Body of pancreas (tissue), 4 donors: ENCODE measurements around the gene LEUTX. TPM values are rescaled to one million over a fixed set of nuclear protein-coding genes. Genes with fewer than 3 reads are reported as not detected.

Source experiments
- ATAC-seq: fragments of 150-250 bp; one replicate; pipeline ENCODE4 v1.9.1; 2016
- DNase-seq, 4 donors: peaks; one replicate each; pipeline ENCODE4 v3.0.0-alpha.2; 2019
- H3K27ac ChIP-seq, 4 donors: fragments of 200-600 bp; sonication (generic); 1 replicate in 3 of 4; 2 replicates in 1 of 4; pipeline versions ENCODE4 v1.5.1 to v1.6.1; 2016 to 2019; ENCODE audit warnings: mild to moderate bottlenecking in 1 of 4, mixed read lengths in 1 of 4, moderate library complexity in 1 of 4
- H3K27me3 ChIP-seq, 2 donors: fragments of 200-600 bp; sonication (generic); one replicate each; pipeline ENCODE4 v1.6.0; 2016; ENCODE audit warnings: mild to moderate bottlenecking in 1 of 2
- H3K36me3 ChIP-seq, 2 donors: fragments of 200-600 bp; sonication (generic); replicated peaks in 1 of 2; 2 replicates each; pipeline ENCODE4 v1.5.1; 2016; ENCODE audit warnings: low read depth in 2 of 2; ENCODE audit not compliant: insufficient read depth in 1 of 2
- H3K4me1 ChIP-seq: fragments of 200-600 bp; sonication (generic); one replicate; pipeline ENCODE4 v1.6.0; 2016
- H3K4me3 ChIP-seq, 2 donors: fragments of 200-600 bp; sonication (generic); 1 replicate in 1 of 2; 2 replicates in 1 of 2; pipeline ENCODE4 v1.5.1; 2016 to 2019
- H3K9me3 ChIP-seq, 3 donors: fragments of 200-600 bp; sonication (generic); 1 replicate in 2 of 3; 2 replicates in 1 of 3; pipeline ENCODE4 v1.5.1; 2016
- CTCF ChIP-seq, 7 experiments: fragments of 450-650 bp in 4 of 7; fragments of 200-600 bp in 3 of 7; sonication (generic) in 3 of 7; IDR thresholded peaks; one replicate each; pipeline ENCODE4 v1.5.1; 2016 to 2019; ENCODE audit warnings: antibody characterized with exemption in 7 of 7
- POLR2A ChIP-seq, 3 donors: fragments of 450-650 bp; IDR thresholded peaks; one replicate each; pipeline ENCODE4 v1.6.1; 2016; ENCODE audit warnings: antibody characterized with exemption in 3 of 3, mild to moderate bottlenecking in 2 of 3
- WGBS, 2 donors: methylation state at CpG; one replicate each; pipeline ENCODE4 v1.1.5; 2017; 5-methylcytosine and 5-hydroxymethylcytosine counted together
- intact Hi-C: fragments of 100-400 bp; cut with DNase I; formaldehyde crosslinking; loops from one replicate; pipeline ENCODE4 v1.15.1; 2023
- total RNA-seq, 2 donors: library from RNA; depleted of rRNA; stranded (reverse); fragments of >200 nt; gene quantifications; one replicate each; pipeline ENCODE4 v1.1.0, GENCODE V29; 2016

LEUTX gene
- total RNA-seq, 2 donors from 2014 or later, result not detected

- no peak for DNase-seq
- TF ChIP-seq POLR2A (IDR thresholded peaks at IDR 0.05), result no peak
- intact Hi-C loops, result no loop called here
- Histone ChIP-seq H3K27me3 (no peaks in the 10 kb centered on the region), H3K27ac (no peak overlapping the region), H3K4me1 (no peaks in the 10 kb centered on the region), H3K9me3 (no peaks in the 10 kb centered on the region), H3K4me3 (no peak overlapping the region), H3K36me3 (no peaks in the 10 kb centered on the region)
- WGBS, 2 donors, result 47 to 57% methylated on average over 3 of the region's 3 CpGs
- no peak for ATAC-seq
Measured at GRCh38 chr19:39735688-39736087, 43.0 kb upstream of the LEUTX start.

GRCh38 chr19:39736088-39736487 is 42.6 kb upstream of the LEUTX start:
- H3K4me3 ChIP-seq, result no peak overlapping the region
- H3K36me3 ChIP-seq, result no peaks in the 10 kb centered on the region
- no peaks in the 10 kb centered on the region for H3K4me1 ChIP-seq
- DNase-seq (no peak), ATAC-seq (no peak)
- no peaks in the 10 kb centered on the region for H3K27me3 ChIP-seq
- H3K27ac ChIP-seq, result no peak overlapping the region
- TF ChIP-seq CTCF (IDR thresholded peaks at IDR 0.05) (no peak), POLR2A (IDR thresholded peaks at IDR 0.05) (no peak)
- no peaks in the 10 kb centered on the region for H3K9me3 ChIP-seq
- intact Hi-C loops, result no loop called here
- WGBS, 2 donors, result 71 to 75% methylated on average over 5 of the region's 5 CpGs

GRCh38 chr19:39737351-39737750 is 41.3 kb upstream of the LEUTX start:
- Histone ChIP-seq H3K27me3 (no peaks in the 10 kb centered on the region), H3K4me1 (no peaks in the 10 kb centered on the region), H3K36me3 (no peaks in the 10 kb centered on the region), H3K27ac (no peak overlapping the region), H3K9me3 (no peaks in the 10 kb centered on the region), H3K4me3 (no peak overlapping the region)
- ATAC-seq (no peak), DNase-seq (no peak)
- WGBS, 2 donors, result 72 to 78% methylated on average over 3 of the region's 3 CpGs
- no peak for TF ChIP-seq CTCF (IDR thresholded peaks at IDR 0.05)
- no peak for TF ChIP-seq POLR2A (IDR thresholded peaks at IDR 0.05)
- intact Hi-C loops, result no loop called here

- 34 to 50% methylated on average over 3 of the region's 3 CpGs for WGBS, 2 donors
- H3K27ac ChIP-seq, result no peak within 1 kb of the TSS
- ATAC-seq (no peak), DNase-seq (no peak)
- TF ChIP-seq CTCF (IDR thresholded peaks at IDR 0.05), result no peak
- TF ChIP-seq POLR2A (IDR thresholded peaks at IDR 0.05), result no peak
- intact Hi-C loops, result no loop called here
- no peaks in the 10 kb centered on the region for H3K36me3 ChIP-seq
- no peak within 1 kb of the TSS for H3K4me3 ChIP-seq
- no peaks in the 10 kb centered on the region for H3K4me1 ChIP-seq
- no peaks in the 10 kb centered on the region for H3K9me3 ChIP-seq
- no peaks in the 10 kb centered on the region for H3K27me3 ChIP-seq
Measured at GRCh38 chr19:39737891-39738290, 40.8 kb upstream of the LEUTX start, which contains the start of gene CLC. Gene CLC (minus strand): TSS chr19:39738029. CDS start chr19:39737952, 77 bp downstream.

- H3K27me3 ChIP-seq, result no peaks in the 10 kb centered on the region
- no peaks in the 10 kb centered on the region for H3K9me3 ChIP-seq
- no peak overlapping the region for H3K4me3 ChIP-seq
- DNase-seq (no peak), ATAC-seq (no peak)
- no peak overlapping the region for H3K27ac ChIP-seq
- no peaks in the 10 kb centered on the region for H3K36me3 ChIP-seq
- intact Hi-C loops, result no loop called here
- H3K4me1 ChIP-seq, result no peaks in the 10 kb centered on the region
- WGBS, 2 donors, result 38 to 42% methylated on average over 3 of the region's 3 CpGs
- no peak for TF ChIP-seq CTCF (IDR thresholded peaks at IDR 0.05)
- no peak for TF ChIP-seq POLR2A (IDR thresholded peaks at IDR 0.05)
Measured at GRCh38 chr19:39738814-39739213, 39.8 kb upstream of the LEUTX start.
